HTERT RPE-1 (cell line): ENCODE data around the gene MS4A12.
"Not testable (repeated sequence)": the region's sequence is repeated elsewhere in the genome, so short reads cannot be mapped to it uniquely, and the experiment has no call there.

Experiments
- in situ Hi-C: fragments of 300-500 bp; cut with MboI; formaldehyde crosslinking; loops from 4 replicates; pipeline ENCODE4 v1.14.3; 2020; ENCODE audit warnings: low sequenced_read_pairs

Gene MS4A12

GRCh38 chr11:60492488-60493009 is at the start of gene MS4A12:
MS4A12 (plus strand) TSS chr11:60492778; CDS start chr11:60497319, 4,541 bp downstream.
- in situ Hi-C loops = no loop called here

GRCh38 chr11:60447070-60447469 is 45.5 kb upstream of the MS4A12 start:
- in situ Hi-C loops = no loop called here

GRCh38 chr11:60447846-60448245 is 44.7 kb upstream of the MS4A12 start:
- in situ Hi-C loops = no loop called here

- in situ Hi-C loops = not testable (repeated sequence)
Observed at GRCh38 chr11:60451185-60451584, 41.4 kb upstream of the MS4A12 start.

- in situ Hi-C loops = no loop called here
Observed at GRCh38 chr11:60454212-60454611, 38.4 kb upstream of the MS4A12 start.

- in situ Hi-C loops = no loop called here
Observed at GRCh38 chr11:60455531-60456042, 37.0 kb upstream of the MS4A12 start, which contains the start of gene MS4A1. MS4A1 (plus strand) TSS chr11:60455847; CDS start chr11:60462375, 6,528 bp downstream.

- in situ Hi-C loops = no loop called here
Observed at GRCh38 chr11:60457576-60457975, 35.0 kb upstream of the MS4A12 start.

GRCh38 chr11:60459345-60459744 is 33.2 kb upstream of the MS4A12 start:
- in situ Hi-C loops = no loop called here

GRCh38 chr11:60468829-60469228 is 23.7 kb upstream of the MS4A12 start:
- in situ Hi-C loops = no loop called here

GRCh38 chr11:60469723-60470122 is 22.9 kb upstream of the MS4A12 start:
- in situ Hi-C loops = no loop called here

- in situ Hi-C loops = no loop called here
Observed at GRCh38 chr11:60477035-60477445, 15.5 kb upstream of the MS4A12 start.

- in situ Hi-C loops = no loop called here
Observed at GRCh38 chr11:60482361-60482760, 10.2 kb upstream of the MS4A12 start.

- in situ Hi-C loops = no loop called here
Observed at GRCh38 chr11:60485987-60486386, 6.6 kb upstream of the MS4A12 start.

- in situ Hi-C loops = no loop called here
Observed at GRCh38 chr11:60493454-60493853, 876 bp downstream of the MS4A12 start.

GRCh38 chr11:60498399-60498798 is 5.8 kb downstream of the MS4A12 start:
- in situ Hi-C loops = no loop called here

- in situ Hi-C loops = no loop called here
Observed at GRCh38 chr11:60498853-60499252, 6.3 kb downstream of the MS4A12 start.

- in situ Hi-C loops = no loop called here
Observed at GRCh38 chr11:60500276-60500910, 7.8 kb downstream of the MS4A12 start.

GRCh38 chr11:60502221-60502775 is 9.7 kb downstream of the MS4A12 start:
- in situ Hi-C loops = no loop called here

GRCh38 chr11:60504219-60504905 is 11.8 kb downstream of the MS4A12 start:
- in situ Hi-C loops = no loop called here

- in situ Hi-C loops = not testable (repeated sequence)
Observed at GRCh38 chr11:60509609-60510008, 17.0 kb downstream of the MS4A12 start.

- in situ Hi-C loops = not testable (repeated sequence)
Observed at GRCh38 chr11:60510209-60510608, 17.6 kb downstream of the MS4A12 start.

GRCh38 chr11:60511393-60511792 is 18.8 kb downstream of the MS4A12 start:
- in situ Hi-C loops = no loop called here
